Spinal cord (tissue), 10 donors: ENCODE measurements around the gene MAP2K2. TPM values are rescaled to one million over a fixed set of nuclear protein-coding genes. Genes with fewer than 3 reads are reported as not detected.

Experiments used
- DNase-seq, 6 donors: peaks; one replicate each; pipeline versions ENCODE4 v3.0.0 to v3.0.0-alpha.2; 2013 to 2015; ENCODE audit warnings: low spot score in 6 of 6, low read depth in 4 of 6
- H3K27ac ChIP-seq: one replicate; pipeline ENCODE4 v1.5.1; 2013; ENCODE audit warnings: low read depth, low read length, control low read depth
- H3K27me3 ChIP-seq: one replicate; pipeline ENCODE4 v1.6.1; 2013; ENCODE audit warnings: low read length; ENCODE audit not compliant: control insufficient read depth, insufficient read depth
- H3K36me3 ChIP-seq: one replicate; pipeline ENCODE4 v1.6.1; 2013; ENCODE audit warnings: low read length; ENCODE audit not compliant: control insufficient read depth, insufficient read depth
- H3K4me1 ChIP-seq: one replicate; pipeline ENCODE4 v1.6.1; 2013; ENCODE audit warnings: low read length; ENCODE audit not compliant: control insufficient read depth, insufficient read depth
- H3K4me3 ChIP-seq: one replicate; pipeline ENCODE4 v1.5.1; 2013; ENCODE audit warnings: low read depth, low read length, control low read depth
- H3K9me3 ChIP-seq: one replicate; pipeline ENCODE4 v1.6.1; 2013; ENCODE audit warnings: low read length; ENCODE audit not compliant: control insufficient read depth, insufficient read depth
- WGBS: methylation state at CpG from one replicate; pipeline ENCODE4 v1.1.5; 2013; ENCODE audit warnings: missing lambda C conversion rate; ENCODE audit not compliant: insufficient coverage; 5-methylcytosine and 5-hydroxymethylcytosine counted together
- polyA plus RNA-seq, 2 donors: library from polyadenylated mRNA; unstranded; fragments of 120-200 nt; gene quantifications; one replicate each; pipeline ENCODE4 v1.2.1, GENCODE V29; 2013; ENCODE audit not compliant: insufficient read length in 2 of 2
- total RNA-seq, 2 donors: library from RNA; depleted of rRNA in 1 of 2; stranded (reverse); fragments of 120-200 nt in 1 of 2; fragments of >200 nt in 1 of 2; gene quantifications; one replicate each; pipeline versions ENCODE4 v1.2.3 to v1.2.4, GENCODE V29; 2013 to 2014
- donor health status: healthy.

Gene MAP2K2
- total and polyA plus RNA-seq, 4 donors = 72.6 to 188 (median 152) TPM

DNA sequence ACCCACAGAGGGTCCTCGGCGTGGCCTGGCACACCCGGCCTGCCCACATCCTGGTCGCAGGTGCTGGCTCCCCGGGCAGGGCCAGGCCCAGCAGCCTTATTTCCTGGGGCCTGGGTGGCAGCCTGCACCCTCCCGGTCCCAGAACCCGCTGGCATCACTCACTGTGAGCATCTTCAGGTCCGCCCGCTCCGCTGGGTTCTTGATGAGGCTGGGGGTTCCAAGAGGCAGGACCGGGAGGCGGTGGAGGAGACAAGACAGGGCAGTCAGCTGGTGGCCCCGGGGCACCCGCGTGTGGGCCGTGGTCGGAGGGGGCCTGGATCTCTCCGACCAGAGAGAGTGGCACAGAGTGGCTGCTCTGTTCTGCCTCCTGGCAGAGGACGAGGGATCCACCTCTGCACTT is 29.6 kb downstream of the MAP2K2 start:
- WGBS = 96% methylated on average over 18 of the region's 19 CpGs
- no peak overlapping the region for H3K27ac ChIP-seq
- H3K4me1 ChIP-seq = no peaks in the 10 kb centered on the region
- DNase-seq = no peak
- H3K4me3 ChIP-seq = no peak overlapping the region
- H3K27me3 ChIP-seq = no peaks in the 10 kb centered on the region
- peaks cover 95% of the 10 kb centered on the region for H3K36me3 ChIP-seq
- no peaks in the 10 kb centered on the region for H3K9me3 ChIP-seq

DNA sequence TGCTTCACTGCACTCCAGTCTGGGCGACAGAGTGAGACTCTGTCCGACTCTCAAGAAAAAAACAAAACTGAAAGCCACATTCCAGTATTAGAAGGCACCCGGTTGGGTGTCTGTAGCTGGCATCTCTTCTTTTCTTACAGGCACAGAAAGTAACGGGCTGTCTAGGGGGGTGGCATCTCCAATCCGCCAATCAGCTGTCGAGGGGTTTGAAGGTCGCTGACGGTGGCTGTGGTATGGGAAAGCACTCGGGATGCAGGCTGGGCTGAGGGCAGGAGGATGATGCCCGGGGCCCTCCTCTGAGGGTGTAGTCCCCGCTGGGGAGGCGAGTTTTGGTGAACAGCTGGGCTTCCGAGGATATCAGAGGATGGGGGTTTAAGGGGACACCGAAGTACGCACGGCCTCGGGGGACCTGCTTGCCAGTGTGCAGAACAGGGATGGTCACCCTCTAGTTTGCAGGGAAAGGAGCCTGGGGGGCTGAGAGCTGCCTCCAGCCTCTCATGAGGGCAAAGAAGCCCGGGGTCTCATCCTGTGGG is 30.2 kb downstream of the MAP2K2 start:
- DNase-seq = no peak
- no peaks in the 10 kb centered on the region for H3K27me3 ChIP-seq
- no peak overlapping the region for H3K4me3 ChIP-seq
- 97% methylated on average over 17 of the region's 18 CpGs for WGBS
- H3K27ac ChIP-seq = no peak overlapping the region
- peaks cover 93% of the 10 kb centered on the region for H3K36me3 ChIP-seq
- H3K4me1 ChIP-seq = no peaks in the 10 kb centered on the region
- H3K9me3 ChIP-seq = no peaks in the 10 kb centered on the region

DNA sequence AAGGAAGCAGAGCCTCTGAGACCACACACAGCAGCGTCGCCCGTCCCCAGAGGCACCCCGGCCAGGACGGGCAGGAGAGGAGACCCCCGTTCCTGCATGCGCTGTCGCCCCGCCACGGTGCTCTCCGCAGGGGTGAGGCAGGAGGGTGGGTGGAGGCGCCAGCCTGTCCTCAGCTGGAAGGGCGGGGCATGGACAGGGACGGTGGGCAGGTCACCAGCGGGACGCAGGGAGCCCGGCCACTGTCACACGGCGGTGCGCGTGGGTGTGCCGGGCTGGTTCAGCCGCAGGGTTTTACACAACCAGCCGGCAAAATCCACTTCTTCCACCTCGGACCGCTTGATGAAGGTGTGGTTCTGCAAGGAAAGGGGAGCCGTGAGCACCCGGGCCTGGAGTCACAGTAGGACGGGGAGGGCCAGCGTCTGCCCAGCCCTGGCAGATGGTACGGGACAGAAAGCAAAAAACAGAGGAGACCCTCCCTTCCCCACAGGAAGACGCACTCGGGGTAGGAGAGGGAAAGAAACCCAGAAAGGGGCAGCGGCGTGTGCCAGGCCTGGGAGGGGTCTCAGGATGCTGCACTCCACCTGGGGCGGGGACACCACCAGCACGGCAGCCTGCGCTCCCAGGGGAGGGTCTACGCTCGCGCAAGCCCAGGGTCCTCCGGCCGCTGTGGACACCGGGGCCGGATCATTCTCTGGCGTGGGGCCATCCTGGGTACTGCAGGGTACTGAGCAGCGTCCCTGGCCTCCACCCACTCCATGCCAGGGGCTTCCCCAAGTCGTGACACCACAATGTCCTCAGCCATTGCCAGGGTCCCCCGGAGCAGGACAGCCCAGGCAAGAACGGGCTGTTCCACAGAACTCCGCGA is 33.3 kb downstream of the MAP2K2 start:
- Histone ChIP-seq H3K27ac (no peak overlapping the region), H3K4me3 (no peak overlapping the region), H3K9me3 (no peaks in the 10 kb centered on the region), H3K36me3 (peaks cover 72% of the 10 kb centered on the region), H3K4me1 (no peaks in the 10 kb centered on the region), H3K27me3 (no peaks in the 10 kb centered on the region)
- DNase-seq = no peak
- 93% methylated on average over 39 of the region's 52 CpGs for WGBS

DNA sequence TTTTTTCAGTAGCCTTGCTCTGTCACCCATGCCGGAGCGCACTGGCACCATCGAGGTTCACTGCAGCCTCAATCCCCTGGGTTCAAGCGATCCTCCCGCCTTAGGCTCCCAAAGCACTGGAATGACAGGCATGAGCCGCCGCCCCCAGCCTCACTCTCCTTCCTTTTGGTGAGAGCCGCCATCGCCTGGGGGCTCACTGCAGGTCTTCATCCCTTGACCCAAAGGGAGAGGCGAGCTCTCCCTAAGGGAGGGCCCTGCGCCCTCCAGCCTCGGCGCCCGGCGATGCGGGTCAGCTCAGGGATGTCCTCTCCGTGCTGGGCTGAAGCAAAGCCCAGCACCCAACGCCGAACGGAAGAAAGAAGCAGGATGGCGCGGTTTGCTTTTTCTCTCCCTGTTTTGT is 34.0 kb downstream of the MAP2K2 start:
- DNase-seq = no peak
- Histone ChIP-seq H3K4me3 (no peak overlapping the region), H3K4me1 (no peaks in the 10 kb centered on the region), H3K27ac (no peak overlapping the region), H3K27me3 (no peaks in the 10 kb centered on the region), H3K9me3 (no peaks in the 10 kb centered on the region), H3K36me3 (peaks cover 66% of the 10 kb centered on the region)
- WGBS = 93% methylated on average over 22 of the region's 22 CpGs

DNA sequence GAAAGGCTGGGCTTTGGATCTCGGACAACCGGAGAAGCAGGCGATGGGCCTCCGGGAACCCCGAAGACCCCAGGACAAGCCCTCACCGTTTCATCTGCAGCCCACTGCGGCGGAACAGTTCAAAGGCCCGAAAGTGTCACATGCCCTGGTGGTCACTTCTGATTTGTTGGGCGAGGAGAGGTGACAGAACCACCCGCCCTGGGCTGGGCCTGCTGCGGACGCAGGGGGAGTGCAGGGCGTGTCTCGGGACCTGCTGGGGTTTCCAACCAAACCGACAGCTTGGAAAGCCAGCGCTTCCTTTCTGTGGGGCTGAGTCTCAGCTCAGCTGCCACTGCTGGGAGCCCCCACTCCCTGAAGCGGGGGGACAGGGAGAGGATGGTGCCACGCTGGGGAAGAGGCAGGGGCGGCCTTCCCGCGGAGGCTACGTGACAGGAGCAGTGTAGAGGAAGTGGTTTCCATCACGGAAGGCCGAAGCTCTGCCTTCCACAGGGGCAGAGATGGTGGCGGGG is 34.5 kb downstream of the MAP2K2 start:
- no peaks in the 10 kb centered on the region for H3K27me3 ChIP-seq
- no peak overlapping the region for H3K4me3 ChIP-seq
- H3K4me1 ChIP-seq = peaks cover 2% of the 10 kb centered on the region
- no peak for DNase-seq
- no peaks in the 10 kb centered on the region for H3K9me3 ChIP-seq
- H3K27ac ChIP-seq = no peak overlapping the region
- peaks cover 61% of the 10 kb centered on the region for H3K36me3 ChIP-seq
- 88% methylated on average over 23 of the region's 26 CpGs for WGBS

DNA sequence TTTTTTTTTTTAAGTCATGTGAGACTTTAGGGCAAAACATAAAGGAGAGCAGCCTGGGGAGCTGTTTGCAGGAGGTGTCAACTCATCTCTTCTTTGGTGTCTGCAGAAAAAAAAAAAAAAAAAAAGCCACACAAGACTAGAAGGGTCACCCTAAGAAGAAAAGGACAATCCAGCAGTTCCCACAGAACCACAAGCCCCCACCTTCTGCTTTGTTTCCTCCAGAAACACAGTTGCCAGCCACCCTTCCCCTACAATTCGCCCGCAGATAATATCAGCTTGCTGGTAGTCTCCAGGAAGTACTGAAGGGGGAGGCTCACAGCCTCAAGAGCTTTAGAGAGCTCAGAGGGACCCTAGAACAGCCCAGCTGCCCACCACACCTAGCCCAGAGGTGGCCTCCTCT is 34.9 kb downstream of the MAP2K2 start:
- Histone ChIP-seq H3K9me3 (no peaks in the 10 kb centered on the region), H3K27me3 (no peaks in the 10 kb centered on the region), H3K4me3 (no peak overlapping the region), H3K27ac (no peak overlapping the region), H3K36me3 (peaks cover 56% of the 10 kb centered on the region), H3K4me1 (peaks cover 7% of the 10 kb centered on the region)
- no peak for DNase-seq
- 100% methylated on average over 2 of the region's 2 CpGs for WGBS

DNA sequence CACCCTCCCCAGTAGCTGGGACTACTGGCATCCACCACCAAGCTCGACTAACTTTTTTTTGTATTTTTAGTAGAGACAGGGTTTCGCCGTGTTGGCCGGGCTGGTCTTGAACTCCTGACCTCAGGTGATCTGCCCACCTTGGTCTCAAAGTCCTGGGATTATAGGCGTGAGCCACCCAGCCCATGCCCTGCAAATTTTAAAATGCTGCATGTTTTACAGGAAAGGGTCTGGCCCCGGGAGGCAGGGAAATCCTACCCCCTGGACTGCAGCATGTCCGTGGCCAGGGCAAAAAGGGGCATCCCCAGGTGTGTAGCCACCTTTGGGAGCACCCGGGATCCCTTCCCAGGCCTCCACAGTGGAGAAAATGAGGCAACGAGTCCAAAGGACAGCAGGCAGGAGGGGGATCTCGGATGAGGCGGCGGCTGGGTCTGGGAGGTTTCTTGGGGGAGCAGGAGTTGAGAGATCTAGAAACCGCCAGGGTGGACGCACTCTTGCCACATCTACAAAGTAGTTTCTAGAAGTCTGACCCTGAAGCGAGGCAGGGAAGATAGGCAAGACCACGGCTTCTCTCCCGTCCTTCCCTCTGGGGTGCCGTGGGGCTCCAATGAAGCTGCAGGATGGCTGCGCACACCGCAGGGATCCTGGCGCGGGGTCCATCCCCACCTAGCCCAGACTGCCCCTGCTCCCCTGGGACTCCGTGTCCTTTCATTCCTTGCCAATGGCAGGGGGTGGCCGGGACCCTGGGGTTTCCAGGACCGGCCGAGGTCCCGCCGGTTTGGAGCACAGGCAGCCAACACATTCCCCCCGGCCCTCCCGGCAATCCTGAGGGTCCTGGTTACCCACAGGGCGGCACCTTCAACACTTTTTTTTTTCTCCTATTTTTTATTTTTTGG is 35.9 kb downstream of the MAP2K2 start:
- peaks cover 46% of the 10 kb centered on the region for H3K36me3 ChIP-seq
- no peaks in the 10 kb centered on the region for H3K9me3 ChIP-seq
- WGBS = 83% methylated on average over 29 of the region's 31 CpGs
- H3K27ac ChIP-seq = no peak overlapping the region
- no peaks in the 10 kb centered on the region for H3K27me3 ChIP-seq
- no peak for DNase-seq
- peaks cover 8% of the 10 kb centered on the region for H3K4me1 ChIP-seq
- no peak overlapping the region for H3K4me3 ChIP-seq

DNA sequence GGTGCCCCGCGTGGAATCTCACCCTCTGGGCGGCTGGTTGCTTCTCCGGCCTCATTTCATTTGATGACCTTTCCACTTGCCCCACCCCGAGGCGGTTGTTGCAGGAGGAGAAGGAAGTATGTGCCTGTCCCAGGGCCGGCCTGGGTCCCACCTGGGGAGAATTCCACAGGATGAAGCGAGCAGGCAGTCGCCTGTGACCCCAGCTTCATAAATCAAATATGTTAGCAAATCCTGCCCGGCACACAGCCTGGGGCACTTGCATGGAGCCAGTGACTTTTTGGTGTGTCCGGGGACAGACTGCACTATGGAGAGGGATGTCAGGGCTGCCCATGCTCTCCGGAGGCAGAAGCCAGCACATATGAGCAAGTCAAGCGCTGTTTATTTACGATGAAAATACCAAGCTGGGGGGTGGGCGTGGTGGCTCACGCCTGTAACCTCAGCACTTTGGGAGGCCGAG is 37.5 kb downstream of the MAP2K2 start:
- H3K9me3 ChIP-seq = no peaks in the 10 kb centered on the region
- WGBS = 65% methylated on average over 12 of the region's 17 CpGs
- DNase-seq = no peak
- H3K4me1 ChIP-seq = peaks cover 8% of the 10 kb centered on the region
- no peaks in the 10 kb centered on the region for H3K27me3 ChIP-seq
- H3K36me3 ChIP-seq = peaks cover 35% of the 10 kb centered on the region
- H3K27ac ChIP-seq = no peak overlapping the region
- H3K4me3 ChIP-seq = no peak overlapping the region

DNA sequence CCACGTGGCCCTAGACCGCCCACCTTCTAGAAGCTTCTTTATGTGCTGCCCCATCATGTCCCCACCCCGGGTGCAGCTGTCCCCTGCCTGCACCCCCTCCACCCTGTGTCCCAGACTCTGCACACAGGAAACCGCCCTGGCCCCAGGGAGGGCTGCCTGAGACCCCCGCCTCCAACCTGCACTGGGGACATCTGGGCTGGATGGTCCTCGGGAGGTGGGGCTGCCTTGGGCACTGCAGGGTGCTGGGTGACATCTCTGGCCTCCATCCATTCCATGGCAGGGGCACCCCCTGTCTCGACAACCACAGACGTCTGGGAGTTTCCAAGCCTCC is 39.4 kb downstream of the MAP2K2 start:
- no peak for DNase-seq
- H3K27ac ChIP-seq = no peak overlapping the region
- H3K4me1 ChIP-seq = peaks cover 8% of the 10 kb centered on the region
- H3K27me3 ChIP-seq = no peaks in the 10 kb centered on the region
- H3K36me3 ChIP-seq = peaks cover 18% of the 10 kb centered on the region
- H3K9me3 ChIP-seq = no peaks in the 10 kb centered on the region
- H3K4me3 ChIP-seq = no peak overlapping the region
- WGBS = 84% methylated on average over 4 of the region's 8 CpGs
